GM21786 (cell line): ENCODE data around the gene CASZ1.

Experiments used
- ATAC-seq: cut with Tn5 transposase; IDR thresholded peaks from one replicate; pipeline ENCODE4 v1.9.1; 2021; ENCODE audit not compliant: unreplicated experiment

Gene CASZ1

DNA sequence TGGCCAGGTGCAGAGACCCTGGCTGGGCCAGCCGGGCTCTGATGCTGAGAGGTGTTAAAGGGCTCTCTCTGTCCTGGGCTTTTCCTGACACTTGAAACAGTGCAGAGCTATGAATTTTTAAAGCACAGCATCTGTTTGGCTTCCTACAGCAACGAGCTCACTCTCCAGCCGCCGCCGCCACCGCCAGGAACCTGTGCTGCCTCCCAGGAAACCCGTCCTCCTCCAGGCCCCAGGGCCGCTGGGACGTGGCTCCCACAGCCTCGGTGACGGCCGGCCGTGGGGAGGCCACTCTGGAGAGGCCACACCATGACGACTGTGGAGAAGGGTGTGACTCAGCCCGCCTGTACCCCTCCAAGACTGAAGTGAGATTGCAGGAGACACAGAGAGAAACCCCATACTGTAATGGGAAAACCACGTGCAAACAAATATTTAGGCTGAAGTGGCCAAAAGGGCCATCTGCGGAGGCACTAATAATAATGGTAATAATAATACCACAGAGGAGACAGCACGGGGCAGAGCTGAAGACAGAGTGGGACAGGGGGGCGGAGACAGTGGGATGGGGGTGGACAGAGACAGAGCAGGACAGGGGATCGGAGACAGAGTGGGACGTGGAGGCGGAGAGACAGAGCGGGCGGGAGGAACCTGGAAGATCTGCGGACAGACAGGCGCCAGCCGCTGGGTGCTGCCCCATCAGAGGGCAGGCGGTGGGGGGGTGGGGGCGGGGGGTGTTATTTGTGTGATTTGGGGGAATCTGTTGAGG is 139.2 kb downstream of the CASZ1 start:
- ATAC-seq = no peak

DNA sequence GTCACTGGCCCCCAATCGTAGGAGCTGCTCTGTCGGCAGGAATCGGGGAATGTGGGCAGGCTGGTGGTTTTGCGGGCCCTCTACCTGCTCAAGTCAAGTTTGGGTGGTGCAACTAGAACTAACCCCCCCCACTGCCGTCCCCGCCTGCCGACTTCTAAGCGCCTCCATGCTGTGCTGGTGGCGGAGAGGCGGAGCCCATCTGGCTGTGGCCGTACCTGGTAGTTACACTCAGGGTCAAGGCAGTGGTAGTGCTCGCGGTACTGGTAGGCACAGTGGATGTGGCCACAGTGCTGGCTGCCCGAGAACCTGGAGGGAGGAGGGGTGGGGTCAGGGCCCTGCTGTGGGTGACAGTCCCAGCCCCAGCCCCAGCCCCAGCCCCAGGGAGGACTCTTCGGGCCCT is 140.0 kb downstream of the CASZ1 start:
- ATAC-seq = no peak

DNA sequence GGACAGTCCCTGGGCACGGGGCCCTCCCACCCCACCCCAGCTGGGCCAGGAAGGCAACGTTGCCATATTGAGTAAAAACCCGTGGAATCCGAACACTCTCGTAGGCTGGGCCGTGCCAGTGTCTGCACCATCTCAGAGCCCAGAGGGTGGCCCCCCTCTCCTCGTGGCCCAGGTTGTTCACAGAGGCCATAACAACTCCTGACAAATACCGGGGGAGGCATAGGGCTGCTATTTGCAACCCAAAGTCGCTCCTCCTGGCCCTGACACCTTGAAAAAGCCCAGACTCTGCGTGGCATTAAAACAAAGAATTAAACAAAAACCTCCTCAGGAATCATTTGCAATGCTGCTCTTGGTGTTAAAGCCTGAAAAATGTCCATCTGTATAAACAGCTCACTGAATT is 141.4 kb downstream of the CASZ1 start:
- no peak for ATAC-seq

DNA sequence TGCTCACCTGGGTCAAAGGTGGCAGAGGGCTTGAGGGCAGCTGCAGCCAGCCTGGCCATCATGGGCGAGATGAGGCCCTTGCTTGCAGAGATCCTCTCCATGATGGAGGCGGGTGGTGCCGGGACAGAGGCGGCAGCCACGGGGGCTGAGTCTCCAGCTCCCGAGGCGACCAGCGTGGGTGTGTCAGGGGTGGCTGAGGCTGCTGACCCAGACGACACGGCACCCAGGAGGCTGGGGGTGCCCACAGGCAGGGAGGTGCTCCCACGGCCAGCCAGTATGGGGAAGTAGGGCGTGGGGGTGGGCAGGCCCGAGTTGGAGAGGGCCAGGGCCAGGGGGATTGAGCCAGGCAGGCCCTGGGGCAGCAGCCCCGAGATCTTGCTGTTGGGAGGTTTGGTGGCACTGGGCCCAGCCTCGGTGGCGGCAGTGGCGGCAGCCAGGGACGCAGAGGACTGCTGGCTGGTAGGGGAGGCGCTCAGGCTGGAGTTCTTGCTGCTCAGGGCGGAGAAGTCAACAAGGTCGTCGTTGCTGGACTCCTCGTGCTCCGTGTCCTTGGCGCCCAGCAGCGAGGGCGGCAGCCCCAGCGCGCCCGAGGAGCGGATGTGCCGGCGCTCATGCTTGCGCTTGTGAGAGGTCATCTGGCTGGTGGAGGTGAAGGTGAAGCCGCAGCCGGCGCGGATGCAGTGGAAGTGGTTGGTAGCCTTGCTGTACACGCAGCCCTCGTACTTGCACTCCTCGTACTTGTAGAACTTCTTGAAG is 142.9 kb downstream of the CASZ1 start:
- ATAC-seq = no peak

DNA sequence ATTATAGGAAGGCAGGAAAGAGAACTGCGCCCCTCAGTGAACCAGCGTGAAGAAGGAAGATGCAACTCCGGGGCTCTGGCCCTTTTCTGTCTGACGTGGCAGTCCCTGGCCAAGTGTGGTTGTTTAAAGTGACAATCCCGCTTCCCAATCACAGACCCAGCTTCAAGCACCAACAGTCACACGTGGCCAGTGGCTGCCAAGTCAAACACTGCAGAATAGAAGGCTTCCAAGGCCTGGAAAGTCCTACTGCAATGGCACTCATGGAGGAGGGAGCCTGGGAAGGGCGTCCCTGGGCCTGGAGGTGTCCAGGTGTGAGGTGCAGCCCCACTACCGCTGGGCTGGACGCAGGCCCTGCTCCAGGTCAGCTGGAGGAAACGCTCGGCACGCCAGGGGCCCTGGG is 143.8 kb downstream of the CASZ1 start:
- ATAC-seq = no peak

DNA sequence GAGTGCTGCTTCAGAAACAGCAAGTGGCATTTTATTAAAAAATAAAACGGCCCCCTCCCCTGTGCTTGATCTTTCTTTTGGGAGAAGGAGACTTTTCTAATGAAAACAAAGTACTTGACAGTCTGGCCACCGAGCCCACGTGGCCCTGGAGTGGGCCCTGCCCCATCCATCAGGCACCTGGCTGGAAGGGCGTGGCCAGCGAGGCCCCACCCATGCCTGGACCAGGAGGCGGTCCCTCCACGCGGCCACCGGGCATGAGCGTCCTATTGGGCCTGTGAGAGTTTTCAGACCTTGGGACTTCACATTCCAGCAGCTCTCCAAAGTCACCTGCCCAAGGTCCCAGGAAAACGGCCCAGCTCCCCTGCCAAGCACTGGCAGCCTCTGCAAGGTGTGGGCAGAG is 144.7 kb downstream of the CASZ1 start:
- no peak for ATAC-seq

DNA sequence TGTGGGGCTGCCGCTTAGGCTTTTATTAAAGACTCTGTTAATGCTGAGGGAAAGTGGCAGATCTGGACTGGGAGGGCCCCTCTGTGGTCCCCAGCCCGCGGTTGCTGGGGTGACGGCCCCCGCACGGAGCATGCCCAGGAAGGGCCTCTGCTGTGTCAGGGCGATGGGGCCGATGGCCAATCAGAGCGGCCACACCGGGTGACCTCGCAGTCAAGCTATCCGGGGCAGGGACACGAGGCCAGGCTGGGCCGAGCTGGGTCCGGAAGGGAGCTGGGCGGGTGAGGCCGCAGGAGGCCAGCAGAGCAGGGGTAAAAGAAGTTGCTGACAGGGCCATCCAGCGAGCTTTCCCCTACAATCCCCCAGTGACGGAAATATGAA is 145.1 kb downstream of the CASZ1 start:
- ATAC-seq = no peak

DNA sequence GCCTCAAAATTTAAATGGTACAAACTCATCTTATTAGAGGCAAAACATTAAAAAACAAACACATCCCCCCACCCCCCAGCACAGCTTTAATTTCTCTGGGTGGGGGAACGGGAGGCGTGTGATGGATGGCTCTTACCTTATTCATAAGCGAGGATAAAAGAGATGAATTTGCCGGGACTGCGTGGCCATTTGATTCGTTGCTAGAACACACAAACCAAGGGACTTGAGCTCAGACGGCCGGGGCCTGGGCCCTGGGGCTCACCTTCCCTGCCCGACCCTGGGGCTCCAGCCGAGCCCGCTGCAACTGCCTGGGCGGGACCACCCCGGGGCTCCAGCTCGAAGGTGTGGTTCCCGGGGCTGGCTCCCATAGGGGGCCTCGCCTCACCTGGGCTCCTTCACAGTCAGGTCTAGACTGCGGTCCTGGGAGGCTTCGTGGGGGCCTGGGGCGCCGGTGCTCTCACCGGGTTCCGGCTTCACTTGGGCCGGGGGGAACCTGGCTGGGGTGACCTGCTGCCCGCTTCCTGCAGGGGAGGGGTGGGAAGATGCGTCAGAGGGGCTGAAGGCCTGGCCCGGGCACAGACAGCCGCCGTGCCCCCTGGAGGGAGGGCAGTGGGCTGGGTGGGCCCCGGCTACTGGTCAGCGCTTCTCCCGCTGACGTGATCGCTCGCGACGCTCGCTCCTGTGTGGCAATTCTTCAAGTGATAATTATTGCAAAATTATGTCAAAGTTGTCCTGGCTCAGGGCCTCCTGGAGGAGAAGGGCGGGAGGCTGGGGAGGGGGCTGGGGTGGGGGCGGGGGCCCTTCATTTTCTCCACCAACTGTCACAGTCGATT is 145.7 kb downstream of the CASZ1 start:
- no peak for ATAC-seq

DNA sequence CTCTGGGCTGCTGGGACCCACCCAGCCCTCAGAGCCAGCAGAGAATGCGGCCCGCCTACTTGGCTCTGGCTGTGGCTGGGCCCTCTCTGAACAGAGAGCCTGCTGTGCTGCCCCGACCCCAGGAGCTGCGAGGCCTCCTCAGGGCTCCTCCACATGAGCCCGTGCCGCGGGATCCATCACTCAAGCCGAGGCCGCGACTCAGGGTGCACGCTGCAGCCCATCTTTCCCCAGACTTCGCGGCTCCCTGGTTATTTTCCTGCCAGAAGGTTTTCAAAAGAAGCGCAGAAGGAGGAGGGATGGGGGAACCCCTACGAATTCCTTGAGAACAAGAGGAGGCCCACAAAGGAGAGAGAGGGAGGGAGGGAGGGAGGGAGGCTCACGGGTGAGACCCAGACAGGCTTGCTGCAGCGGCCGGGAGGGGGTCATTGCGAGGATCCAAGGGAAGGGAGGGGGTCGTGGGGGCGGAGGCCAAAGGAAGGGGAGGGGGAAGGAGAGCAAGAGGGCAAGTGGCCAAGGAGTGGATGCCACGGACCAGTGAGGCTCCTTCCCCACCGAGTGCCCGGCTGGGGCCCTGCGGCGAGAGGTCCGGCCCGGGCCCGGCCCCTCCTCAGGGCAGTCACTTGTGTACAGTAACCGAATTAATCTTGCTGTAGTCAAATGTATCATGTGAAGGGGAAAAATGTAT is 146.8 kb downstream of the CASZ1 start:
- ATAC-seq = no peak

DNA sequence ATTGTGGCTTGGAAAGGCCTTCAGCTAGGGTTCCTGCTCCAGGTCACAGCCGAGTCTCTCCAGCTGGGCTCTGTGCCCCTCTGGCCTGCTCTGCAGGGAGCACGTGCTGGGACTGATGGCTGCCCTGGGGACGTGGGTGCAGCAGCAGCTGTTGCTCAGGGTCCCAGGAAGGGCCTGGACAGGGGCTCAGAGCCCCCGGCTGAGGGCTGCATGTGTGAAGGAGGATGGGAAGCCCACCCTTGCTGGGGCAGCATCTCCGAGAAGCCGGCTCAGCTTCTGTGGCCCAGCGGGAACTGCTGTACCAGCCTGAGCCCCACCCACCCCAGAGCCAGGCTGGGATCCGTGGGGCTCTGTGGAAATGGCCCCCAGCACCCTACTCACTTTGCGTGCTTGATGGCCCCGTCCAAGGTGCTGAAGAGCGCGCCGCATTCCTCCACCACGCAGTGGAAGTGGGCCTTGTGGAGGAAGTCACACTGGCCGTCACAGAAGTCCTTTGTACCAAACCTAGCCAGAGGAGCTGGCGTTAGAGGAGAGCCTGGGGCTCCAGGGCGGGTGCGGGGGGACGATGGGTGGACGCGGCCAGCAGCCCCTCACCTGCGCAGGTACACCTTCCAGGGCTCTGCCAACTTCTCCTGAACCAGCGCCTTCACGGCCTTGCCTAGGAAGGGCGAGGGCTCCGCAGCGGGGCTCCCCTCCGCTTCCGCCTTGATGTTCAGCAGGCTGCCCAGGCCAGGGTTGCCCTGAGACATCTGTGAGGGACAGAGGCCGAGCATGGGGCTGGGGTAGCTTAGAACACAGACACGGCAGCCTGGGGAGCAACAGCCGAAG is 147.5 kb downstream of the CASZ1 start:
- no peak for ATAC-seq

DNA sequence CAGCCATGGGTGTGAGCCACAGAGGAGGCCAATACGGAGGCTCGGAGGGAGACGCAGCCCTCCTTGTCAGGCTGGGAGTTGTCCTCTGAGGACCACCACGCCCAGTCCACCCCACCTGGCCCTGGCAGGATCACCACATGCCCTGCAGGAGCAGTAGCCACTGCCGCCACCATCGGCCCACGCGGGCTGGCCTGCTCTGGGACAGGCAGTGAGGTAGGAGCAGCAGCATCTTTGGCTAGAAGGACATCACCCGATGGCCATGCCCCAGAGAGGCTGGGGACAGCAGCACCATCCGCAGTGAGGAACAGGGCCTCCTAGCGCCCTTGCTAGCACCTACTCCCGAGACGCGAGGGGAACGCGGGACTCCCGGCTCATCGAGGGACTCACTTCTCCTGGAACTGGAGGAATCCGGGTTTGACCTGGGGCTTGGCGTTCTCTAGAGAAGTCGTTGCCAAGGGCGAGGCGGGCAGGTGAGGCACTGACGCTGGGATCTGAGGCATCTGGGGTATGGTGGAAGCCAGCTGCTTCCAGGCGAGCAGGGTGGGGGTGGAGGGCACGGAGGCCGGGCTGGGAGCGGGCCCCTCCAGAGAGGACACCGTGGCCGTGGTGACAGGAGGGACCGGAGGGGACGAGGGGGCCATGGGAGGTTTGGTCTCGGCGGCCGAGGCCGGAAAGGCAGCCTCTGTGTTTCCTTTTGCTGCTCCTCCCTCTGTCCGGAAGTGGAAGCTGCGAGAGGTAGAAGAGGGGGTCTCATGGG is 148.9 kb downstream of the CASZ1 start:
- no peak for ATAC-seq

DNA sequence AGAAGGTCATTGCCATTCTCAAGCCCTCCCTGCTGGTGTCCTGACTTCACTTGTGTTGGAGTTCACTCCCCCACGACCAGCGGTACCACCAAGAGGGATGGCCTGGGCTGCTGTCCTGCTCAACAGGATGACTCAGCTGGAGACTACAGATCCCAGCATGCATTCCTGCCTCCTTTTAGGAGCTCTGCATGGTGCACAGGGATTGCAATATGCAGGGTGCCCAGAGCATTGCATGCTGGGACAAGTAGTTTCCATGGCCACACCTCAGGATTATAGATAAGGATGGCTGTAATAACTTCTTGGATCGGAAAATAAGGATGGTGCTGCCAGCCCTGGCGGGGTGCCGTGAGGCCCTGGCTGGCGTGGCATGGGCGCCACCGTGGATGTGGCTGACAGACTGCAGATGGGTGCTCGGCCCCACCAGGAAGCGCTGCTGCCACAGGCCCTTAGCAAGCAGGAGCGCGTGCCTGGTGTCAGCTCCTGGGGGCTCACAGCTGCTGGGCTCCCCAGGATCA is 150.0 kb downstream of the CASZ1 start:
- no peak for ATAC-seq

DNA sequence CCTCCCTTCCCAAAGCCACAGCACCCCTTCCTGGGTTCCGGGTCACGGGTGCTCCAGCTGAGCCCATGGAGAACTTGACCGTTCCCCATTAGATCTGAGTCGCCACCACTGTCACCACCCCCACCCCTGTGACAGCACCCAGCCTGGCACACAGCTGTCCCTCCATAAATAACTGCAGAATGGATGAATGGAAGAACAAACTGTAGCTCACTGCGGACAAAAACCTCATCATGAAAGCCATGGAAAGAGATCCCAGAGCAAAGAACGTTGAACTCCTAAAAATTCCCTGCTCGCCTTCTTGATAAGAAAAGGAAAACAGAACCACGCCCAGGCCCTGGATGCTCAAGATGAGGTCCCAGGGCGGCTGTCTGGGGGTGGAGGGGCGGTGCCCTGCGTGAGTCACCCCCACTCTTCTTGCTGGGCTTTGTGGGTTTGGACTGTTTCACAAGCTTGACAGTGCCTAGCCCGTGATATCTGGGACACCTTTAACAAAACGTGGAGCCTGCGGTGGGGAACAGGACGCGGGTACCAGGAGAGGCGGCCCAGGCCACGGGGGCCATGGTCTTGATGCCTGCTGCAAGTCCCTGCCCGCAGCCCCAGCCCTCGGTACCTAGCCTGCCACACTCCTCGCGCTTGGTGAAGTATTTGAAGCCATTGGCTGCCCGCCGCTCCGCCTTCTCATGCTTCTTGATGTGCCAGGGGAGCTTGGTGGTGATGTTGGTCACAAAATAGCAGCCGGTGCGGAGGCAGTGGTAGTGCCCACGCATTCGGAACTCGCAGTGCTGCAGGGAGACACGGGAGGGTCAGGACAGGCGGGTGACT is 151.9 kb downstream of the CASZ1 start:
- ATAC-seq = no peak

DNA sequence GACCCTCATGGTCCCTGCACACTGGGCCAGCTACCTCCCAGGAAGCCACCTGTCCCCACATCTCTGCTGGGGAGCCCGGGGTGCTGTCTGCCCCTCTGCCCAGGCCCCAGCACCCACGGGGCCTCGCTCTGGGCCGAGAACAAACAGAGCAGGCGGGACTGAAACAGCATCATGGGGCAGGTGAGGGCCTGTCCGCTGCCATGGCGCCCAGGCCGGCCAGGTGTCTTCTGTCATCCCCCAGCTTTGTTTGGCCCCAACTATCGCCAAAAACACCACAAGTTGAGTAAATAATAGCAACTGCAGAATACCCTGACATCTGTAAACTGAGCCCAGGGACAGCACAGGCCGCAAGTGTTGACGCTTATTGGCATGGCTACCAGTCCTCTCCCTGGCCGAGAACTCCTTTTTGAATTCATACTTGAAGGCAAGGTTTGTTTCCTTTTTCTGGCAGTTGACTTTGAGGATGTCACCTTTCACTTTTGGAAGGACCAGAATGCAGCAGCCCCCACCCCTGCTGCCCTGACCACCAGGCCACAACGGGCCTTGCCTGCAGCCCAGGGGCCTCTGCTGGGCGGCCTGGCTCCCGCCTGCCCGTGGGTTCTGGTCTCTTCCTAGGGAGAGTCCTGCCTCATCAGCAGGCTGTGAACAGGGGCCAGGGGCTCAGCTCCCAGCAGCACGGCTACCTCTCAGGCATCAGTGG is 152.7 kb downstream of the CASZ1 start:
- no peak for ATAC-seq

DNA sequence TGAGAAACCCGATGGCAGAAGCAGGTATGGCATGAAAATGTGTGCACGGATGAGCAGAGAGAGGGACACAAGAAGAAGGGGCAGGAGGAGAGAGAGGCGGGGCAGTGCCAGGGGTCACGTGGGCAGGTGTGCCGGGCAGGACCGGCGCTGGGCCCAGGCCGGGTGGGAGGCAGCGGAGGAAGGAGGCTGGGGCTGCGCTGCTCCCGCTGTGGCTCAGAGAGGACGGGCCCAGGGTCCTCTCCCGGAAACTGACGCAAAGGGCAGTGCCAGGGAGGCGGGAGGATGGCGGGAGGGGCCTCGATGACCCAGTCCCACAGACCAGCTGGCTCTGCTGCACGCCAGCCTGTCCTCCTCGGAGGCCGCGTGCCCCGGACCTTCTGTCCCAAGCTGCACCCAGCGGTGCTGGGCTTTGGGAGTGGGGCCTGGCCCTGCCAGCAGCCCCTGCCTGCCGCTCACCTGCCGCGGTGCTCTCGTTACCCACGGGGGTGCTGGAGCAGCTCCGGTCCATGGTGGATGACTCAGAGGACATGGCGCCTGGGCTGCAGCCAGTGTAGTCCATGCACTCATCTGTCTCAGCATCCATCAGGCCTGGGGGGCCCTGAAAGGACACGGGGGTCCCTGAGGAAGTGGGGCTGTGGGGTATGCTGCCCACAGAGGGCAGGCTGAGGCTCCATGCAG is 153.9 kb downstream of the CASZ1 start:
- ATAC-seq = no peak

DNA sequence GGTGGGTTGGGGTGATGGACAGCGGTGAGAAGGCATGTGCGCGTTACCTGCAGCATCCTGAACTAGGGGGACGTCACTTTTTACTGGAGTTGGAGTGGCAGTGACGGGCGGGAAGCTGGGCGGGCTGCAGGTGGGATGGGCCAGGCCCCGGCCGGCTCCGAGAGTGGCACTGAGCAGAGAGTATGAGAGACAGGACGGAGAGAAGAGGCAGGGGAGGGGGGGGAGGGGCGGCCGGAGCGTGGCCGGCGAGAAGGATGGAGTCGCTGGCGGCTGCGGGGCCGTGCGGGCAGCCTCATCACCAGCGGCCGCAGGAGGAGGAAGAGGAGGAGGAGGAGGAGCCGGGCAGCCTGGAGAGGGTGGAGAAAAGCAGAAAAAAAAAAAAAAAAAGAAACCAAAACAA is 154.5 kb downstream of the CASZ1 start:
- ATAC-seq = no peak

DNA sequence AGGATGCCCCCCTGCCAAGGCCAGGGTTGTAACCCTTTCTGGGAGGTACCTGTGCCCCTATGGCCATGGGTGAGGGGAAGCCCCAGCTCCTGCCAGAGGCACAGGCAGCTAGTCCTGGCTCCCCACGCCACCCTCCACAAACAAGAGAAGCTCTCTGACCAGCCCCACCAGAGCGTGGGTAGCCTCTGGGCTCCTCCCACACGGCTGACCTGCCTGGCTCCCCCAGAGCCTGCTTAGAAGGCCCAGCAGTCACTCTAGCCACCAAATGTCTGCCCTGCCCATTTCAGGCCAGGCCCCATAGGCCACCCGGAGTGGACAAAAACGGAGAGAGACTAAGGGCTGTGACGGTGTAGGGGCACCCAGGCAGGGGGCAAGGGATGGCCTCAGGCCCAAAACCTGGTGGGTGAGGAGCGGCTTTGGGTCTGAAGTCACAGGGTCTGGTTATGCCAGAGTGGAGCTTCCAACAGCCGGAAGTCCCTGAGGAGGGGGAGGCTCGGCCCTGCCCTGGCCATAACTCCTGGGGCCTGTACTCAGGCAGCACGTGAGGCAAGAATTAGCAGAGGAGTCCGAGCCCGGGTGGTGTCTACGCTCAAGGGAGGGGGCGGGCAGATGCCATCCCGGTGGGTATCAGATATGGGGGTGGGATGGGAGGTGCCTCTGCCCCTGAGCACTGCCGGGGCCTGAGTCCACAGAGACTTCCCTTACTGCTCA is 155.4 kb downstream of the CASZ1 start:
- ATAC-seq = no peak
